Measurements from ENCODE around the gene PRX.

Gene PRX

DNA sequence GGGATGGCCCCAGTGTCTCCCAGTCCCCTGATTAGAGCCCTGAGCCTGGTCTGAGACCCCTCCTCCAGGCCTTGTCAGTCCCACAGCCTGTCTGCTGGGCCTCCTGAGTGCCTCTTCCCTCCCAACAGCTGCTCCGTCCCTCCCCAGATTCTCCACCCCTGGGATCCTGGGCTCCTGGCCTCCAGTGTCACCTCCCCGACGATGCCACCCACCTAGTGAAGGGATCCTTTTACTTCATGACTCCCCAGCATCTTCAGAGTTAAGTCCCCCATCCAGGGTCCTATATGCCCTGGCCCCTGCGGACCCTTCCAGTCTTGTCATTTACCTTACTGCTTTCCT, 4.4 kb upstream of the PRX start:
- no peak overlapping the region for H3K4me3 ChIP-seq (ENCODE audit: low read length)
- TF ChIP-seq, protein P1, sequence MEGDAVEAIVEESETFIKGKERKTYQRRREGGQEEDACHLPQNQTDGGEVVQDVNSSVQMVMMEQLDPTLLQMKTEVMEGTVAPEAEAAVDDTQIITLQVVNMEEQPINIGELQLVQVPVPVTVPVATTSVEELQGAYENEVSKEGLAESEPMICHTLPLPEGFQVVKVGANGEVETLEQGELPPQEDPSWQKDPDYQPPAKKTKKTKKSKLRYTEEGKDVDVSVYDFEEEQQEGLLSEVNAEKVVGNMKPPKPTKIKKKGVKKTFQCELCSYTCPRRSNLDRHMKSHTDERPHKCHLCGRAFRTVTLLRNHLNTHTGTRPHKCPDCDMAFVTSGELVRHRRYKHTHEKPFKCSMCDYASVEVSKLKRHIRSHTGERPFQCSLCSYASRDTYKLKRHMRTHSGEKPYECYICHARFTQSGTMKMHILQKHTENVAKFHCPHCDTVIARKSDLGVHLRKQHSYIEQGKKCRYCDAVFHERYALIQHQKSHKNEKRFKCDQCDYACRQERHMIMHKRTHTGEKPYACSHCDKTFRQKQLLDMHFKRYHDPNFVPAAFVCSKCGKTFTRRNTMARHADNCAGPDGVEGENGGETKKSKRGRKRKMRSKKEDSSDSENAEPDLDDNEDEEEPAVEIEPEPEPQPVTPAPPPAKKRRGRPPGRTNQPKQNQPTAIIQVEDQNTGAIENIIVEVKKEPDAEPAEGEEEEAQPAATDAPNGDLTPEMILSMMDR (conservative IDR thresholded peaks at IDR 0.05; ENCODE audit: low read length): no peak
- DNase-seq (ENCODE audit: low read depth): no peak

DNA sequence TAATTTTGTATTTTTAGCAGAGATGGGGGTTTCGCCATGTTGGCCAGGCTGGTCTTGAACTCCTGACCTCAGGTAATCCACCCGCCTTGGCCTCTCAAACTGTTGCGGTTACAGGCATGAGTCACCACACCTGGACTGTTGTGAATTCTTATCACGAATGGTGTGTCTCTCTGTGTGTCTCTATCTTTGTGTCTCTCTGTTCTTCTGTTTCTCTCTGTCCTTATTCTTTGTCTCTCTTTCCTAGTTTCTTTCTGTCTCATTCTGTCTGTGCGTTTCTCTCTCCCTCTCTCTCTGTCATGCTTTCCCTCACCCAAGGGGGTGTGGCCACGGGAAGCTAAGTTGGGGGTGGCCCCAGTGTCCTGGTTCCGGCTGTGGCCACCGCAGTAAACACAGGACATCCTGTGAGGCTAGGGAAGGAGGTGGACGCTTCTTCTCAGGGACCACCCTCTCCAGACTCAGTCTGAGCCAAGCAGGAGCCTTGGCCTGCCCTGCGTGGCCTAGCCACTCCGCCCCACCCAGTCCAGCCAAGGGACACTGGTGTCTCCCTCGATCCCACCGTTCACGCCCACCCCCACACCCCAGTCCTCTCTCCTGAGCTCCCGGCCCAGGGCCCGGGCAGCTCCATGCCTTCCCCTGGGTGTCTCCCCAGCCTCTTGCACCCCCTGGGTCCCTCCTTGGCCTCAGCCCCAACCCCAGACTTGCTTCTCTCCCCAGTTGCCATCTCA, 3.9 kb upstream of the PRX start:
- peak; percentile 33 for DNase-seq (ENCODE audit: low read depth)
- no peak overlapping the region for H3K4me3 ChIP-seq (ENCODE audit: low read length)
- TF ChIP-seq, protein P1 (conservative IDR thresholded peaks at IDR 0.05; ENCODE audit: low read length): no peak

DNA sequence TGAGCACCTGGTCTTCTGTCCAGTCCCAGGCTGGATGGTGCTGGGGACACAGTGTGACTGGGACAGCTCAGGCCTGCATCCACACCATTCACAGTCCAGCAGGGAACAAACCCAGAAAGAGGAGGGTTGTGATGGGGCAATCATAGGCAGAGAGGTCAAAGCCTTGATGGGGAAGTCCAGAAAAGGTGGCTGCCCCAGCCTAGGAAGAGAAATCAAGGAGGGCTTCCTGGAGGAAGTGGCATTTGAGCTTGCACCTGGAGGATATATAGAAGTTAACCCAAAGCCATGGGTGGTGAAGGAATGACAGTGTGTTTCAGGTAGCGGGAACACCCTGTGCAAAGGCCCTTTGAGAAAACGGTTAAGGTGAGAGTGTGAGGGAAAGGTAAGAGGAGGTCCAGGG, 2.6 kb upstream of the PRX start:
- TF ChIP-seq, protein P1 (conservative IDR thresholded peaks at IDR 0.05; ENCODE audit: low read length): no peak
- DNase-seq (ENCODE audit: low read depth): no peak
- no peak overlapping the region for H3K4me3 ChIP-seq (ENCODE audit: low read length)

DNA sequence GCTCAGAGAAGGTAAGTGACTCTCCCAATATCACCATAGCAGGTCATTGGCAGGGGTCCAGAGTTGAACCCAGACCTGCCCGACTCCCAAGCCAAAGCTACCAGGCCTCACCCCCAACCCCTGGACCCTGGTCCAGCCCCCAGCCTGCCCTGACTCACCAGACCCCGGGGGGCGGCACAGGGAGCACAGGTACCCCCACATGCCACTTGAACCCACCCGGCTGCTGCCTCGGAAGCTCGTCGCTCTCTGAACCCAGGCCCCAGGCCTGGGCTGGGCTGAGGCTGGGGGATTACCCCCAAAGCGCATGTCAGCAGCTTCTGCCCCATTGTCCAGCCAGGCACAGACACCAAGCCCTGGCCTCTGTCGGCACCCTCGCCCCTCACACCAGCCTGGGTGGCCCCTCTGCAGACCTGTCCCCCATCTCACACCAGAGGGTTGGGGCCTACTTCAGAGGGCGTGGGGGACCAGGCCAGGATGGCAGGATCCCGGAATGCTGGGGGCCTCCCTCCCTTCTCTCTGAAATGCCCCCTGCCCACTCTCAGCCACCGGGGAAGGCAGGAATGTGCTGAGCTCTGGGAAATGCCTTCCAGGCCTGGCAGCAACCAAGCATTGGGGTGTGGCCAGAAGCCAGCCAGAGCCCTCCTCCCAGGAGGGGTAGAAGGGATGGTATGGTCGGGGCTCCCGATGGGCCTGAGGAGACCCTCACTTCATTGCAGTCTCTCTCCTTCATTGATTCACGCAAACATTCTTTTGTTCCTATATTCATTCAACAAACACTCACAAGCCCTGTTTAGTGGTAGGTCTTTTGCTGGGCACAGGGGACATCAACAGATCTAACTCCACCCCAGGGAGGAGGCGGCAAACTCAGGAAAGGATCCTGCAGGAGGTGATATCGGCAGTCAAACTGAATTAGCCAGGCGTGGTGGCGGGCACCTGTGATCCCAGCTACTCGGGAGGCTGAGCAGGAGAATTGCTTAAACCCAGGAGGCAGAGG, 1.7 kb upstream of the PRX start:
- no peak overlapping the region for H3K4me3 ChIP-seq (ENCODE audit: low read length)
- DNase-seq (ENCODE audit: low read depth): no peak
- TF ChIP-seq, protein P1 (conservative IDR thresholded peaks at IDR 0.05; ENCODE audit: low read length): no peak

DNA sequence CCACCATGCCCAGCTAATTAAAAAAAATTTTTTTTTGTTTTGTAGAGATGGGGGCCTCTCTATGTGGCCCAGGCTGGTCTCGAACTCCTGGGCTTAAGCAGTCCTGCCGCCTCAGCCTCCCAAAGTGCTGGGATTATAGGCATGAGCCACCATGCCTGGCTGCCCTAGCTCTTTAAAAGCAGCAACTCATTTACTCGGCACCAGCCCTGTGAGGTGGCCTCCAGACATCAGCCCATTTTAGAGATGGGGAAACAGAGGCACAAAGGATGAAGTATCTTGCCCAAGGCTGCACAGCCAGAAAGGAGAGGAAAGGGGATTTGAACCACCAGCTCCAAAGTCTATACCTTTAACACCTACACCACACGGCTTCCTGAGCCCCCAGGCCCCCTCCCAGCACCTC, 312 bp downstream of the PRX start:
- TF ChIP-seq, protein P1 (conservative IDR thresholded peaks at IDR 0.05; ENCODE audit: low read length): no peak
- DNase-seq (ENCODE audit: low read depth): no peak
- H3K4me3 ChIP-seq (ENCODE audit: low read length): no peak overlapping the region

DNA sequence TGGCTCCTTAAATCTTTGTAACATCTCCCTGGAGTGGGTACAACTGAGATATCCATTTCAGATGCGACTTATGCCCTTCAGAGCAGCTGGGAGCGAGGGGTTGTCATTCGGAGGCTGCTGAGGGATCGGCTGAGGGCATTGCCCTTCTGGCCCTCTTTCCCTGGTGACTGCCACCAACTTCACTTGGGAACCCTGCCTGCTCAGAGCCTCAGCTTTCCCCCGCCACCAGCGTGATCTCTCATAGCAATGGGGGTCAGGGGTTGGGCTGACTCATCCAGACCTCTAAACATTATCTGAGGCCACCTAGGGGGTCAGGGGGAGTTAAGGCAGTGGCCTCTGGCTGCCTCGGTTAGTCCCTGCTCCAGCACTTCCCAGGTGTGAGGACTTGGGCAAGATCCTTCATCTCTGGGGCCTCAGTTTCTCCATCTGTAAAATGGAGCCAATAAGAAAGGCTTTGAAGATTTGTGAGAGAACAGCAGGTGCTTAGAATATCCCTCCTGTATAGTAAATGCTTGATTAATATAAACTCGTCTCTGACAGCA, 1.1 kb downstream of the PRX start:
- no peak overlapping the region for H3K4me3 ChIP-seq (ENCODE audit: low read length)
- no peak for DNase-seq (ENCODE audit: low read depth)
- TF ChIP-seq, protein P1 (conservative IDR thresholded peaks at IDR 0.05; ENCODE audit: low read length): no peak

Measured in AG10803 (cell line).